ENCODE measurements around the gene HSPA12B. TPM values are rescaled to one million over a fixed set of nuclear protein-coding genes. Genes with fewer than 3 reads are reported as not detected.

HSPA12B gene
- total and polyA plus RNA-seq, 2 donors (not counting 3 experiments of a cell fraction or from before 2014, with no cell fraction given), result 3.7 to 6.6 TPM

DNA sequence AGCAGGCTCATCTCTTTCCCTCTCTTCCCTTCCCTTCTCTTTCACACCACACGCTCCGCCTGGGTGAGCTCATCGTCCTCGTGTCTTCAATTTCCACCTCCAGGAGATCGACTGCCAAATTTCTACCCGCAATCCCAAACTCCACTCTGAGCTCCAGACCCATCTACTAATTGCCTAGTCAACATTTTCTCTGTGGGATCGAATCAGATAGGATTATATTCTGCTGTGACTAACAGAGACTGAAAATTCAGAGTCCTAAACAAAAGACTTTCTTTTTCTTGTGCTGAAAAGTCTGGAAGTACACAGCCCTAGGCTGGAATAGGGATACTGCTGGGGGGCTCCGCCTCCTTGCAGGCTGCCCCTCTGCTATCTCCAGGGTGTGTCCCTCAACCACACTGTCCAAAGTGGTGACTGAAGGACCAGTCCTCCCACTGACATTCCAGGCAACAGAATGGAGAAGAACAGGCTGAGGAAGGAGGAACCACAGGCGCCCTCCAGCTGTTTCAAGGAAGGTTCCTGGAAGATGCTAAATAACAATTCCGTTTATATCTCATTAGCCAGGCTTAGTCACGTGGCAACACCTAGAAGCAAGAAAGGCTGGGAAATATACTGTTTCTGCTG, 5.0 kb upstream of the HSPA12B start:
- POLR2A ChIA-PET, result no interaction called here
- no peak for FAIRE-seq
- no peak overlapping the region for H3K27ac ChIP-seq (ENCODE audit: insufficient read depth, low read depth, low read length)

More for the DNA sequence above, 5.0 kb upstream of the HSPA12B start:
- no peaks in the 10 kb centered on the region for H3K79me2 ChIP-seq (ENCODE audit: control insufficient read depth, insufficient read depth, low read length)
- intact Hi-C loops (cut with micrococcal nuclease) (no loop called here), dilution Hi-C loops (cut with MboI; ENCODE audit: extremely low pct_ligation_motif_present, low sequenced_read_pairs) (no loop called here)
- peaks cover 7 to 10% of the 10 kb centered on the region in 2 experiments for H3K27me3 ChIP-seq (ENCODE audit: control insufficient read depth in 2 of 2, insufficient read depth in 2 of 2, low read length in 2 of 2)
- H3K4me3 ChIP-seq (replicated peaks in 1 of 3; ENCODE audit: insufficient read depth in 1 of 3, low read depth in 1 of 3, low read length in 3 of 3), result no peak overlapping the region
- CTCF ChIA-PET, result interaction anchor here (0.8 to 7.2 kb wide), 7 partner anchors 10 to 127 kb away, joined by 3 to 40 read pairs (median 4); partner anchors contain the start of gene ADISSP
- no peak overlapping the region for H2AFZ ChIP-seq (ENCODE audit: low read depth, low read length)
- no peaks in the 10 kb centered on the region for H3K9me3 ChIP-seq (replicated peaks; ENCODE audit: control insufficient read depth, insufficient read depth, low read length)
- no peaks in the 10 kb centered on the region for H3K4me1 ChIP-seq (ENCODE audit: control insufficient read depth, extremely low read depth, insufficient read depth, low read length)
- no peak for DNase-seq (ENCODE audit: low read depth, low spot score)
- no peak for TF ChIP-seq MYC (IDR thresholded peaks at IDR 0.05; ENCODE audit: low read depth, low read length)
- TF ChIP-seq, protein P1, sequence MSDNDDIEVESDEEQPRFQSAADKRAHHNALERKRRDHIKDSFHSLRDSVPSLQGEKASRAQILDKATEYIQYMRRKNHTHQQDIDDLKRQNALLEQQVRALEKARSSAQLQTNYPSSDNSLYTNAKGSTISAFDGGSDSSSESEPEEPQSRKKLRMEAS (IDR thresholded peaks at IDR 0.05; ENCODE audit: insufficient read depth, insufficient read length), result no peak
- TF ChIP-seq, protein P2, sequence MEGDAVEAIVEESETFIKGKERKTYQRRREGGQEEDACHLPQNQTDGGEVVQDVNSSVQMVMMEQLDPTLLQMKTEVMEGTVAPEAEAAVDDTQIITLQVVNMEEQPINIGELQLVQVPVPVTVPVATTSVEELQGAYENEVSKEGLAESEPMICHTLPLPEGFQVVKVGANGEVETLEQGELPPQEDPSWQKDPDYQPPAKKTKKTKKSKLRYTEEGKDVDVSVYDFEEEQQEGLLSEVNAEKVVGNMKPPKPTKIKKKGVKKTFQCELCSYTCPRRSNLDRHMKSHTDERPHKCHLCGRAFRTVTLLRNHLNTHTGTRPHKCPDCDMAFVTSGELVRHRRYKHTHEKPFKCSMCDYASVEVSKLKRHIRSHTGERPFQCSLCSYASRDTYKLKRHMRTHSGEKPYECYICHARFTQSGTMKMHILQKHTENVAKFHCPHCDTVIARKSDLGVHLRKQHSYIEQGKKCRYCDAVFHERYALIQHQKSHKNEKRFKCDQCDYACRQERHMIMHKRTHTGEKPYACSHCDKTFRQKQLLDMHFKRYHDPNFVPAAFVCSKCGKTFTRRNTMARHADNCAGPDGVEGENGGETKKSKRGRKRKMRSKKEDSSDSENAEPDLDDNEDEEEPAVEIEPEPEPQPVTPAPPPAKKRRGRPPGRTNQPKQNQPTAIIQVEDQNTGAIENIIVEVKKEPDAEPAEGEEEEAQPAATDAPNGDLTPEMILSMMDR (IDR thresholded peaks at IDR 0.05; ENCODE audit: extremely low read depth in 1 of 2, insufficient read depth in 1 of 2, low read depth in 1 of 2, low read length in 2 of 2), result no peak
- TF ChIP-seq JUN (IDR thresholded peaks at IDR 0.05; ENCODE audit: borderline replicate concordance, insufficient read depth, insufficient read length, low read depth), result no peak
- TF ChIP-seq FOS (IDR thresholded peaks at IDR 0.05; ENCODE audit: borderline replicate concordance, insufficient read depth, low read length), result no peak
- no peak for TF ChIP-seq EZH2 (IDR thresholded peaks at IDR 0.05; ENCODE audit: borderline replicate concordance, low read depth, low read length, severe bottlenecking)
- H3K9ac ChIP-seq (replicated peaks; ENCODE audit: extremely low read depth, insufficient read depth, low read length), result no peak overlapping the region
- no peaks in the 10 kb centered on the region for H3K36me3 ChIP-seq (ENCODE audit: control insufficient read depth in 2 of 2, extremely low read depth in 1 of 2, insufficient read depth in 2 of 2, low read length in 2 of 2)
- no peak overlapping the region for H3K4me2 ChIP-seq (ENCODE audit: insufficient read depth, low read length)
- H4K20me1 ChIP-seq (replicated peaks; ENCODE audit: control insufficient read depth, extremely low read depth, insufficient read depth, low read length), result no peaks in the 10 kb centered on the region
- H3K9me1 ChIP-seq (replicated peaks; ENCODE audit: control insufficient read depth, extremely low read depth, insufficient read depth, low read length), result no peaks in the 10 kb centered on the region
- no TSS peak for BruUV-seq (replicated peaks)
